Measurements from ENCODE around the gene KRTAP12-4.
A peak's percentile ranks its signal among the peaks of the same experiment; 100 is the strongest.
"Not testable (repeated sequence)": the region's sequence is repeated elsewhere in the genome, so short reads cannot be mapped to it uniquely, and the experiment has no call there.

The KRTAP12-4 gene

DNA sequence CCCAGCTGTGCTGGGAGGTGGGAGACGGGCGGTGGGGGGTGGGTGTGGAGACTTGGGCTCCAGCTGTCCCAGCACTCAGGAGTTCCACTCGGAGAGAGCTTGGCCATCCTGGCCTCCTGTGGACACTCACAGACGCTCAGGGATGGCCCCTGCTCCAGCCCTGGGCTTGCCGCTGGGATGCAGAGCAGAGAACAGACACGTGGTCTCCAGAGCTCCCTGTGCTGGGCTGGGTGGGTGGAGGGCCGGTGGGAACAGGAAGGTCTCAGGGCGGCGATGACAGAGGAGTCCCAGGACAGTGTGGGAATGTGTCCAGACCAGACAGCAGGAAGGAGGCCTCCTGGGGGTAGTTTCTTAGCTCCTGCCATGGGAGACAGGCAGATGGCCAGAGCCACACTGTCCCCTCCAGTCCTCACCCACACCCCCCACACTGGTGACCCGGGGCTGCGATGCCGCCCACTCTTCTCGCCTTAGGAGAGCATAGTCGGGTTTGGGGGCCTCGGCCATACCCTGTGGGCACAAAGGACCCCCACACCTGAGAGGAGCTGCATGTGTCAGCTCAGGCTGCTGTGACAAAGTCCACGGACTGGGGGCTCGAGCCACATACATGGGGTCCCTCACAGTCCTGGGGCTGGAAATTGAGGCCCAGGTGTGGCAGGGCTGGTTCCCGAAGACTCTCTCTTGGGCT, 25.6 kb downstream of the KRTAP12-4 start:
- no peak for DNase-seq

DNA sequence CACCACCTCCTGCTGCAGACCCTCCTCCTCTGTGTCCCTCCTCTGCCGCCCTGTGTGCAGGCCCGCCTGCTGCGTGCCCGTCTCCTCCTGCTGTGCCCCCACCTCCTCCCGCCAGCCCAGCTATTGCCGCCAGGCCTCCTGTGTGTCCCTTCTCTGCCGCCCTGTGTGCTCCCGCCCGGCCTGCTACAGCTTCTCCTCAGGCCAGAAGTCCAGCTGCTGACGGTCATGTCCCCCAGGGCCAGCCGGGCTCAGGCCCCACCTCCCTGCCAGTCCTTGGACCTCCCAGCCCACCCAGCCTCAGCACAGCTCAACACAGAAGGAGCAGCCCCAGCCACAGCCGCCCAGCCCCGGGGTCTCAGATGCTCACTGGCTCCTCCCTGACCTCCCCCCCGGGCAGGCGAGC, 26.6 kb downstream of the KRTAP12-4 start:
- not testable (repeated sequence) for DNase-seq

DNA sequence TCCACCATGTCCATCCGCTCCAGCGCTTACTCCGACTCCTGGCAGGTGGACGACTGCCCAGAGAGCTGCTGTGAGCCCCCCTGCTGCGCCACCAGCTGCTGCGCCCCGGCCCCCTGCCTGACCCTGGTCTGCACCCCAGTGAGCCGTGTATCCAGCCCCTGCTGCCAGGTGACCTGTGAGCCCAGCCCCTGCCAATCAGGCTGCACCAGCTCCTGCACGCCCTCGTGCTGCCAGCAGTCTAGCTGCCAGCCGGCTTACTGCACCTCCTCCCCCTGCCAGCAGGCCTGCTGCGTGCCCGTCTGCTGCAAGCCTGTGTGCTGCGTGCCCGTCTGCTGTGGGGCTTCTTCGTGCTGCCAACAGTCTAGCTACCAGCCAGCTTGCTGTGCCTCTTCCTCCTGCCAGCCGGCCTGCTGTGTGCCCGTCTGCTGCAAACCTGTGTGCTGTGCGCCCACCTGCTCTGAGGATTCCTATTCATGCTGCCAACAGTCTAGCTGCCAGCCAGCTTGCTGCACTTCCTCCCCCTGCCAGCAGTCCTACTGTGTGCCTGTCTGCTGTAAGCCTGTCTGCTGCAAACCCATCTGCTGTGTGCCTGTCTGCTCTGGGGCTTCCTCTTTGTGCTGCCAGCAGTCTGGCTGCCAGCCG, 27.2 kb downstream of the KRTAP12-4 start:
- DNase-seq = not testable (repeated sequence)

DNA sequence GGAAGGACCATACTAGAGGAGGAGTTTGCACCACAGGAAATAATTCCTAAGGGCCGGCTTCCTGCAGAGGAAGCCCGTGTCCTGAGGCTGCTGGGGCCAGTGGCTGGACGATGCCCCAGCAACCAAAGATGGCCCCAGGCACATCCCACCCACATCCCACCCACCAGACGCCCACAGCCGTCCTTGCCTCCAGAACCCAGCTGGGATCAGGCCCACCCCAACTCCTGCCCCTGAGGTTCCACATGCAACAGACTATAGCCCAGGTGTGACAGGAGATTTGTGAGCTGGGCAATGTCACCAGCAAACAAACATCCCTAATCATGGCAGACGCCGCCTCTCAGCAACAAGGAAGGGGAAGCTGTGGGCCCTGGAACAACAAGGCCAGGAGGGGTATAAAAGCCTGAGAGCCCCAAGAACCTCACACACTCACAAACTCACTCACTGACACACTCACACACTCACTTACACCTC, 27.8 kb downstream of the KRTAP12-4 start, which contains the start of gene KRTAP10-9:
TSS of gene KRTAP10-9 (plus strand) at position 421 of the 471 bp plus-strand sequence. CDS start 79 bp downstream, outside the sequence.
- no peak for DNase-seq

DNA sequence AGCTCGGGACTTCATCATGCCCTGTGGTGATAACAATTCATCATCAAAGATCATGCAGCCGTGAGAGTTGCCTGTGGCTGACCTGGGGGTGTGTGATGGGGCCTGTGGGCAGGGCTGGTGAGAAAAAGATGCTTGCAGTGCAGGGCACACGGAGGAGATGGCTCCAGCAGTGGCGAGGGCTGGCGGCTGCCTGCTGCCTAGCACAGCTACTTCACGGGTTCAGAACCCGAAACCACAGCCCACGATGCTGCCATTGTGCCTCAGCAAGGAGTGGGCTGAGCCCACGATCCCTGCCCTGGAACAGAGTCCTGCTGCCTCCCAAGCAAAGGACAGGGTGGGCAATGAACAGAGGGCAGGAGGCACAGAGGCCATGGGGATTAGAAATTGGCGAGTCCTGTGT, 28.2 kb downstream of the KRTAP12-4 start:
- no peak for DNase-seq

DNA sequence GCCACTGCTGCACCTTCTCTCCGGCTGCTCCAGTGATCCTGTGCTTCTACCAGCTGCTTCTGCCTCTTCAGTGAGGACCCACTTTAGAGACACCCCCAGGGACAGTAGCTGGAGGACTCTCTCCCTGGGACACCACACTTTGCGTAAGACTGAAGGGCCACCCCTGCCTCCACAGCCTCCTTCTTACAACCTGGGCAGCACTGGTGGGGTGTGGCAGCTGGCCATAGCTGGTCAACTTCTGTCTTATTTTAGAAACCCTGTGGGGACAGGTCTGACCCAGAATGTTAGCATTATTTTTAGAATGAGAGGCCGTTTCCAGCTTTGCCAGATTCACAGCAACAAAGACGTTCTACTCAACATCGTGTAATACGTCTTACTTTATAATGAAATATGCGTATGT, 28.7 kb downstream of the KRTAP12-4 start:
- no peak for DNase-seq

DNA sequence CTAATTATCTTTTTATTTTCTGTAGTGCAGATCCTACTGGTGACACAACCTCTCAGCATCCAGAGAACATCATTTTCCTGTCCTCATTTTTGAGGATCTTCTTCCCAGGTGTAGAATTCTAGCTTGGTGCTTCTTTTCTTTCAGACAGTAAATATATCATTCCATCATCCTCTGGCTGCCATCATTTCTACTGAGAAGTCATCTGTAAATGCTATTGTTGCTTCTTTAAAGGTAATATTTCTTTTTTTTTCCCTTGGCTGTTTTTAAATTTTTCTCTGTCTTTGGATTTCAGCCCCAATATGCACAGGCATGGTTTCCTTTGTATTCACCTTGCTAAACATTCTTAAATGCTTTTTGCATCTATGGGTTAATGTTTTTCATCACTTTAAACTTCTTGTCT, 30.9 kb downstream of the KRTAP12-4 start:
- no peak for DNase-seq

DNA sequence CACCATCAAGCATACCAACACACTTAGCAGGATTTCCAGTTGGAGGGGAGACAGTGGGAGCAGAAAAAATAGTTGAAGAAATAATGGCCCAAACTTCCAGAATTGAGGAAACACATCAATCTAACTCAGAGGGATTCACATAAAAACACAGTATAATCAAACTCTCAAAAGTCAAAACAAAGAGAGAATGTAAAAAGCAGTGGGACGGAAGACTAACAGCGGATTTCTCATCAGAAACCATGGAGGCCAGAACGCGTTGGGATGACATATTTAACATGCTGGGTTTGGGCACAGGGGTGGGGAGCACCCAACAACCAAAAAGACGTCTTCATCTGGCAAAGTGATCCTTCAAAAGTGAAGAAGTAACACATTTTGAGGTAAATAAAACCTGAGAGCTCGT, 34.6 kb downstream of the KRTAP12-4 start:
- DNase-seq = no peak

DNA sequence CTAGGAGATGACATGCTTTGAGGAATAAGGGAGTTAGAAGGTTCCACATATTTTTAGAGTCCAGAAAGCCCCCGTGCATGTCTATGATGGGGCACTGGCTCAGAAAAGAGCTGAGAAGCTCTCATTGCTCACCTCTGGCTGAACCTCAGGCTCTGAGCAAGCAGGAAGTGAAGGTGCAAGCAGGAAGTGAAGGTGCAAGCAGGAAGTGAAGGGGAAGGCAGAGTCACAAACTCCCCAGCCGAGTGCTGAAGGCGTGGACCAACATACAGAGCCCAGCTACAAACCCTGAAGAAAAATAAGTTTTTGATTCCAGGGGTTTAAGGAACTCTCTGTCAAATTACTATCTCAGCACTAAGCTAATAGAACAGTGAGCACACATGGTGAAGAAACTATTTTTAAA, 35.5 kb downstream of the KRTAP12-4 start:
- peak; percentile 57 for DNase-seq

DNA sequence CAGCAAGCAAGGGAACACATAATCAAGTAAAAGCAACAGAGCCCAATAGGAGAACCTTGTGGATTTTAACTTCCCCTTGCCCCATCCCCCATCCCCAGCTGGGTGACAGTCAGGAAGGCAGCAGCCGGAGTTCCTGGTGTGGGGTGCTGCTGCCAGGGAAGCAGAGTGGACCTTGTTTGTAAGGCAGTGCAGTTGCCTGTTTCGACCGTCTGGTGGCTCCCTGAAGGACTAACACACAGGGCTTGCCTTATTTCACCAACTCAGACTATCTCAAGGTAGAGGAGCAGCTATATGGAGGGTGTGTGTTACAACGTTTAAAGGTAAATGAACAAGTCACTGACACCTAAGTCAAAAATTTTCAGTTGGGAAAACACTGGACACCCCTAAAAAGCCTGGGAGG, 36.0 kb downstream of the KRTAP12-4 start:
- no peak for DNase-seq

DNA sequence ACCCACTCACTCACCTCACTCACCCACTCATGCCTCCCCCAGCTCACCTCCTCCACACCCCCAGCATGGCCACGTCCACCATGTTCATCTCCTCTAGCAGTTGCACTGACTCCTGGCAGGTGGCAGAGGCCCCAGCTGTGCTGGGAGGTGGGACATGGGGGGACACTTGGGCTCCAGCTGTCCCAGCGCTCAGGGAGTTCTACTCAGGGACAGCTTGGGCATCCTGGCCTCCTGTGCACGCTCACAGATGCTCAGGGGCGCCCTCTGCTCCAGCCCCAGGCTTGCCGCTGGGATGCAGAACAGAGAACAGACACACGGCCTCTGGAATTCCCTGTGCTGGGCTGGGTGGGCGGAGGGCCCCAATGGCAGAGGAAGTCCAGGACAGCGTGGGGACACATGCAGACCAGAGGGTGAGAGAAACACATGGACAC, 37.4 kb downstream of the KRTAP12-4 start:
- no peak for DNase-seq

DNA sequence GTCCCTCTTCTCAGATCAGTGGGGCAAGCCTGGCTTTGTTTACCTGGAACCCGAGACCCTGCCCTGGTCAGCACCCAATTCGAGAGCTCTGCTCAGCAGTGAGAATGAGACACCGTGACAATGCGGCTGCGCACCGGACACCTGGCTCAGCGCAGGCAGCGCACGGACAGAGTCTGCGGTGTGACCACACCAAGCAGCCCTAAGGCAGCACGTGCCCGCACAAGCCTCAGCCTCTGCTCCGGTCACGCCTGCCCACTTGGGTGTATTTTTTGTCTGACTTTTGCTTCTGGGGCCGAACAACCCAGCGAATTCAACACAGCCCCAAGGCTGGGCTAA, 37.9 kb downstream of the KRTAP12-4 start:
- DNase-seq = no peak

DNA sequence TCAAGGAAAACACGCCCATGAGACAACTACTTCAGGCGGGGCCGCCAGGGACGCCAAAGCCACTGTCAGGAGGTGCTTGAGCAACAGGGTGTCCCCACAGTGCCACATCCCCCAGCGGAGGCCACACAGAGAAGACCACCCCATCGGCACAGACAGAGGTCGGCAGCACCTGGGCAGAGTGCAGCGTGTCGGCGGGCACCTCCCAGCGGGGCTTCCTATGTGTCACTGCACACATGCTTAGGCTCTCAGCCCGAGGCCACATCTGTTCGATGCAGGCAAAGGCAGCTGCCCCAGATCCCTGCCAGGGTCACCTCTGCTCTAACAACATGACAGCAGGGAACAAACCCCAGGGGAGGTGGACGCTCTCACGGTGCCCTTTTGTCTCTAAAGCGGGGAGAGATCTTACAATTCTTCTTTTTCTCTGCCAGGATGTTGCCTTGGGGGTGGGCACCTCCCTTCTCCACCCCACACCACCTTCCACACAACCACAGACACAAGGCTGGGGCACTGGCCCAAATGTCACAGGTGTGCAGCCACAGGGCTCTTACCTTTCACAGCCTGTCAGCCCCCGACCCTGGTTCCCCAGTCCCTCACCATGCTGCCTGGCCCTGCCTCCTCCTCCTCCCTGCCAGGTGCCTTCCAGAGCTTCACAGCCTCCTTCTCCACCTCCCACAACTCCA, 38.4 kb downstream of the KRTAP12-4 start:
- no peak for DNase-seq

DNA sequence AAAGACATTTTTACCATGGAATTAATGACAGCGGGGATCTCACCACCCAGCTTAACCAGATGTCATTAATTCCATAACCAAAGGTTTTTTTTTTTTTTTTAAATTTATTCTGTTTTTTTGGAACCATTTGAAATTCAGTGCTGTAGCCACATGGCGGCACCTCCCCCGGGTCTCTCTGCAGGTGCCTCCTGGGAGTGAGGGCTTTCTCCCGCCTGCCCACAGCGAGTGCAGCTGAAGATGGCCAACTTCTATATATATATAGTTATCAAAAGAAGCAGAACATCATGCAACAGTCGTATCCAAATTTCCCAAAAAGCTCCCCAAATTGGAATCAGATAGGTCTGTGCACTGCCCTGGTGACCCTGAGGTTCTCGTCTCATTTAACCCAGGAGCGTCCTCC, 39.0 kb downstream of the KRTAP12-4 start:
- DNase-seq = no peak

DNA sequence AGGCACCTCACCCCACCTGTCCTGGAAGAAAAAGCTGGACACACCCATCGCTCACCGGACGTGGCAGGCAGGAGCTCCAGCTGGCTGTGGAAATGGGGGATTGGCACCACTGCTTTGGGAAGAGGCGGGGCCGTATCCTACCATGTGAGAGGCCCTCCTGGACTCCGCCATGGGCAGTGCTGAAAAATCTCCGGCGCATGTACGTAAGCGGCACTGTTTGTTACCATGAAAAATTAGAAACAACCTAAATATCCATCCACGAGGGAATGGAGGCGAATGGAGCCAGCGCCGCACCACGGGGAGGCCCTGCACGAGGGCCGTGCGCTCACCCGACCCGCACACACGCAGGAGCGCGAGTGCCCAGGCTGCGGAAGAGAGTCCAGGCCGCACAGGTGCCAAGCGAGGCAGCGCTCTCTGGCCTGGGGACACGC, 39.5 kb downstream of the KRTAP12-4 start:
- DNase-seq = no peak

DNA sequence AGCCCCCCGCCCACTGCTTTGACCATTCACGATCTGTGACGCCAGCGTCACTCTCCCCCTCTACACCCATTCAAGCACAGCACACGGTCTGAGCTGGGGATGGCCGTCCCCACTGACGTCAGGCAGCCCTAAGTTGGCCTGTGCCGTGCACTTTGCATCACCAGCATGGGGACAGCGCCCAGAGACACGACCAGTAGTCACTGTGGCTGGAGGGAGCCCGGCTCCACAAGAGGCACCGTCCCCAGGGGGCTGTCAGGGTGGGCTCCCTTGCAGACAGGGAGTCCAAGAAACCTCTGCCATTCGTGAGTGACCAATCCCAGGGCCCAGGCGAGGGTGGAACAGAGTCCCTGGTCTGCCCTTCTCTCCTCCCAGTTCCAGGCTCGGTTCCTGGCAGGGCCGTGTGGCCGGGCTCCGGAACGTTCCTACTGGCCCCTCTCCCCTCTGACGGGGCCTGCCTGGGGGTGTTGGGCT, 40.3 kb downstream of the KRTAP12-4 start:
- DNase-seq = no peak

DNA sequence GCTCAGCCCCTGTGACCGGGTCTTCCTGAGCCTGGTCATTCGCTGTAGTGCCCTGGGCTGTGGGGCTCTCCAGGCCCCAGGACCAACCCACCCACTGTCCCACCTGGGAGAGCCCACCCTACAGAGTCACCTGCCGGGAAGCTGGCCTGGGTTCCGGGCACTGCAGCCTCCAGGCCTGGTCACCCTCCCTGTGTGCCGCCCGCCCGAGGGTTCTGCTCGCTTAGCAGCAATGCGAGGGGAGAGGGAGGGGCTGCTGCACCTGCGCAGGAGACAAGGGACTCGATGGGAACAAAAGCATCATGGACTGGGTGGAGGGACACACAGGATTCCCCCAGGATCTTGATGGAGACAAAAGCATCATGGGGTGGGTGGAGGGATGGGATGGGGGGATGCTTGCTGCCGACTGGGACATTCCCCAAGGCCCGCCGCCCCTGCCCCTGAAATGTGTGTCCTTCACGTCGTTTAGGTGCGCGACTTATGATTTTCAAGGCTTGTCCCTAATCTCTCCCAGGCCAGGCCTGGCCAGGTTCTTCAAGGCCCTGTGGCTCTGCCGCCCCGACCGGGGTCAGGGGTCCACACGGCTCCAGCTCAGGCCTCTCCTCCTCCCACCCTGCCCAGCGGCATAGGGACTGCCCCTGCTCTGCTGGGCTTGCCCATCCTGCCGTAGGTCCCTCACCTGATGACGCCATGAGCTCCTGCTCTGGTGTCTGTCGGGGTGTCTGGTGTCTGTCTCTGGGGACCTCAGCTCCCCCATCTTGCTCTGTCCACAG, 40.9 kb downstream of the KRTAP12-4 start:
- no peak for DNase-seq

DNA sequence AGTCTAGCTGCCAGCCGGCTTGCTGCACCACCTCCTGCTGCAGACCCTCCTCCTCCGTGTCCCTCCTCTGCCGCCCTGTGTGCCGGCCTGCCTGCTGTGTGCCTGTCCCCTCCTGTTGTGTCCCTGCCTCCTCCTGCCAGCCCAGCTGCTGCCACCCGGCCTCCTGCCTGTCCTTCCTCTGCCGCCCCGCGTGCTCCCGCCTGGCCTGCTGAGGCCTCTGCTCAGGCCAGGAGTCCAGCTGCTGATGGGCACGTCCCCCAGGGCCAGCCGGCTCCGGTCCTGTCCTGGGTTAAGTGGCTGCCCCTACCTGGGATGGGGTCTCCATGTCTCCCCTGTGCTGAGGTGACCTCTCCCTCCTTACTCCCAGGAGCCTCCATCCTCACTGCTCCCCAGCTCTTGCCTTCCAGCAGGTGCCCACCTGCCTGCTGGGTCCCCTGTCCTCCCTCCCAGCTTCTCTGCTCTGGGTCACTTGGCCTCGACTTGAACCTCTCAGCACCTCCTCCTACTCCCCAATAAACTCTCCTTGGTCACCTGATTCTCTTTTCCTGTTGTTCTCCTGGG, 41.7 kb downstream of the KRTAP12-4 start:
- no peak for DNase-seq

DNA sequence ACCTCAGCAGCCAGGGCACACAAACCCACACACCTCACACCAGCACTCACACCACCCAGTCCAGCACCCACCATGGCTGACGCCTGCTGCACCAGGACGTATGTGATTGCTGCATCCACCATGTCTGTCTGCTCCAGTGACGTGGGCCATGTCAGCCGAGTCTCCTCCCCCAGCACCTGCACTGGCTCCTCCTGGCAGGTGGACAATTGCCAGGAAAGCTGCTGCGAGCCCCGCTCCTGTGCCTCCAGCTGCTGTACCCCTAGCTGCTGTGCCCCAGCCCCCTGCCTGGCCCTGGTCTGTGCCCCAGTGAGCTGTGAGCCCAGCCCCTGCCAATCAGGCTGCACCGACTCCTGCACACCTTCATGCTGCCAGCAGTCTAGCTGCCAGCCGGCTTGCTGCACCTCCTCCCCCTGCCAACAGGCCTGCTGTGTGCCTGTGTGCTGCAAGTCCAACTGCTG, 42.4 kb downstream of the KRTAP12-4 start, which contains the start of gene KRTAP10-8:
TSS of gene KRTAP10-8 (plus strand) at position 51 of the 458 bp plus-strand sequence. CDS start at position 73, 22 bp downstream.
- DNase-seq = no peak

DNA sequence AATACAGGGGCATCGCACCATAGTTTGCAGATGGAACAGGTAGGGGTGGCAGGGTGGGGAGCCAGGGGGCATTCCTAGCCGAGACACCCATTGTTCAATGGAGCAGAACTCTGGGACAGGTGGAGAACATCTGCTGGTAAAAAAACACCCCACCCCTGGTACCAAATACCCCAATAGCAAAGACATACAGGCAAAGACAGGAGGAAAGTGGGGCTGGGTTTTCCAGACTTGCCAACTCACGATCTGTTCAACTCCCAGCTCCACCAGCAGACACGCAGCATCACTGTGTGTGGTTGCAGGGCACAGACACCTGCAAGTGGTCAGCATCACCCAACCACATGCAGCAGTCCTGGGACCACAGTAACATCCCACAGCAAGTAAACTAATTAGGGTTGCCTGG, 42.9 kb downstream of the KRTAP12-4 start:
- no peak for DNase-seq

DNA sequence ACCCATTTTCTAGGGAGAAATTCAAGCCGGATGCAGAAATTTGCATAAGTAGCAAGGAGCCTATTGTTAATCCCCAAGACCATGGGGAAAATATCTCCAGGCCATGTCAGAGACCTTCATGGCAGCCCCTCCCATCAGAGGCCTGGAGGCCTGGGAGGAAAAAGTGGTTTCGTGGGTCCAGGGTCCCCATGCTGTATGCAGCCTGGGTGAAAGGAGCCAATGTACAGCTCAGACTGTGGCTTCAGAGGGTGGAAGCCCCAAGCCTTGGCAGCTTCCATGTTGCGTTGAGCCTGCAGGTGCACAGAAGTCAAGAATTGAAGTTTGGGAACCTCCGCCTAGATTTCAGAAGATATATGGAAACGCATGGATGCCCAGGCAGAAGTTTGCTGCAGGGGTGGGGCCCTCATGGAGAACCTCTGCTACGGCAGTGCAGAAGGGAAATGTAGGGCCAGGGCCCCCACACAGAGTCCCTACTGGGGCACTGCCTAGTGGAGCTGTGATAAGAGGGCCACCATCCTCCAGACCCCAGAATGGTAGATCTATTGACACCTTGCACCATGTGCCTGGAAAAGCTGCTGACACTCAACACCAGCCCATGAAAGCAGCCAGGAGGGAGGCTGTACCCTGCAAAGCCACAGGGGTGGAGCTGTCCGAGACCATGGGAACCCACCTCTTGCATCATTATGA, 44.2 kb downstream of the KRTAP12-4 start:
- DNase-seq = not testable (repeated sequence)

DNA sequence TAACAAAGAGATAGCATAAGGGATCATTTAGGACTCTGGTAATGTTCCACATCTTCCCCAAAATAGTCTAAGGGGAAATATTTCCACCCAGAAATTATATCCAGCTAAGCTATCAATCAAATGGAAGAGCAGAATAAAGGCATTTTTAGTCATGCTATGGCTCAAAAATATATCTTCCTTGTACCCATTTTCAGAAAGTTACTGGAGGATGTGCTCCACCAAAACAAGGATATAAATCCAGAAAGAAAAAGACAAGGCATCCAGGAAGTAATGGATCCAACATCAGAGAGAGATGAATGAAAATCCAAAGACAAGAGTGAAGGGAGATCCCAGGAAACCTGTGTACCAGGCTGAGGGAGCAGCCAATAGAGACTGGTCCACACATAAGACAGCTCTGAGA, 45.3 kb downstream of the KRTAP12-4 start:
- DNase-seq = no peak

All from activated CD4-positive, alpha-beta T cell treated with anti-CD3 and anti-CD28 coated beads, Interleukin-10, Interleukin-2, amounts not matched to agents 100 ng/mL and 50 ng/mL, durations not matched to agents 16 hours and 8 hours (primary cell).